ENCODE measurements around the gene MCAM.

Gene MCAM

DNA sequence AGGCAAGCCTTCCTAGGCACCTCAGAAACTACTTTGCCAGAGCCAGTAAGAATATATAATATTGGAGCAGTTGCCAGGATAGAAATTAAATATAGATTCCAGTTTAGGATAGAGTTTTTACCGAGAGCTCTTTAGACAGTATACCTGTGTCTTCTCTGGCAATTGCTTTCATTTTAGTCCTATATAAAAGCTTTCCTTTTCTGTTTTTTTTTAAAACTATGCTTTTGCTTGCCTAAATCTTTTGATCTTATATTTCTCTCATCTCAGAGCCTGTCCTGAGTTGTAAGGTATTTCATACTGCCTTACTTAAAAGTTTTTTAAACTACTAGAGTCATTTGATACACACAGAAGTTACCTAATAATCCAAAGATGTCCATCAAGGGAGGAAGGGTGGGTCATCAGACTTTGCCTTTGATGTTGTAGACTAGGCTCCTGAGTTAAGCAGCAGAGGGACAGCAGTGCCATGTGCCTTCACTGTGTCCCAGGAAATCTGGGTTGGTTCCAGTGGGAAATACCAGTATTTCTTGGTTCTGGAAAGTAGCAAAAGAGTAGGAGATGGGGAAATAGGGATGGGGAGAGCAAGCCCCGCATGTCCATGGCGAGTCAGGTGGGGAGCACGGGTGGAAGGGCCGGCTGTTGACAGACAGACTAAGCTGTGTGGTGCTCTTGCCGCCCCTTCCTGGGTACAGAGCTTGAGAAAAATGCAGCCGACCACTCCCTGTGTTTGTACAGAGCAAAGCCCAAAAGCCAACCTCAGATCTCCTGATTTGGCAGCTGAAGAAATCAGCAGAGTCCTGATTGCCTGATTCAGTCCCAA lies 11.2 kb downstream of the MCAM start:
- no peak for DNase-seq

DNA sequence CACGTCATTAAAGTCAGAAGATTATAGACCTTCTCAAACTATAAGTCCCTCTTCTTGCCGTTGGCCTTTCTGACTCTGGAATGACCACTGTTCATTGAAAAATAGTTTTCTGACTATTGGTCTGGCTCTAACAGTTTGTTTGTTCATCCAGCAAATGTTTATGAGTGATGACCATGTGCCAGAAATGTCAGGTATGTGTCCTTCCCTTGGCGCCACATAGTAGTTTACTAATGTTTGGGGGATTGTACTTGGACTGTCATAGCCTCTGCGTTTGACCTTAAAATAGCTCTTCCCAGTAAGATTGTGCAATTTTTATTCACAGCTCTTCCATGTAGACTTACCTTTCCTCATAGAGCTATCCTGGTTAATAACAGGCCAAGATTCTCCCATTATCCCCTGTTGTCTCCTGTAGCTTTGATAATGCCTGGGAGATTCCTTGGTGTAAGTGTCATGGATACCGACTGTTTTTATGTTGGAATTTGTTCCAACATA lies 13.7 kb downstream of the MCAM start:
- no peak for DNase-seq

DNA sequence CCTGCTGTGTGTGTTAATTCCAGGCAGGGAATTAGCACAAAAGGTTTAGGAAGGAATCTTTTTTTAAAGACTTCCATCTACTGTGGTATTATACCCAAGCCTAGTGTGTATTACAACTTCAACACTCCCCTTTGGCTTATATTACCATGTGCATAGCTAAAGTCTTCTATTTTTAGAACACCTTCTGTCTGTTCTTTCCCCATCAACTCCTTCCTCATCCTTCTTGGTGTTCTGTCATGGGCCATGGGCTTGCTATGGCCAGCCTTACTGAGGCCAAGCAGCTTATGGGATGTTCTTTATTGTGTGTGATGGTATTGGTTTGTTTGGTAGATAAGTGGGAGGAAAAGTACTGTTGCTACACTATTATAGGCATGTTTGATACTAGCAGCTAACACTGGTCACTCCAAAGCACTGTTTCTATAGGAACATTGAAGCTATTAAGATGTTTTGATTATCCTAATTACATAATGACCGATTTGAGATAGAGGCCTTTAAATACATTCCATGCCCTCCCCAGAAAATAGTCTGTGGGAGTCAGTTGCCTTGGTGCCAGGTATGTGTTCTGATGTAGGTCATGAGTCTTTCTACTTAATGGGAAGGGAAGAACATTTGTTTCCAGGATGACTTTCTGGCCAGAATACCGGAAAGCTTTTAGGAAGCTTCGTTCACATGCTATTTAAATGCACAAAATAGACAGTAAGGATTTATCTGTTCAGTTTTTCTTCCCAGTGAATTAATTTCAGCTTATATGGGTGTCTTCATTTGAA lies 16.5 kb downstream of the MCAM start:
- no peak for DNase-seq

DNA sequence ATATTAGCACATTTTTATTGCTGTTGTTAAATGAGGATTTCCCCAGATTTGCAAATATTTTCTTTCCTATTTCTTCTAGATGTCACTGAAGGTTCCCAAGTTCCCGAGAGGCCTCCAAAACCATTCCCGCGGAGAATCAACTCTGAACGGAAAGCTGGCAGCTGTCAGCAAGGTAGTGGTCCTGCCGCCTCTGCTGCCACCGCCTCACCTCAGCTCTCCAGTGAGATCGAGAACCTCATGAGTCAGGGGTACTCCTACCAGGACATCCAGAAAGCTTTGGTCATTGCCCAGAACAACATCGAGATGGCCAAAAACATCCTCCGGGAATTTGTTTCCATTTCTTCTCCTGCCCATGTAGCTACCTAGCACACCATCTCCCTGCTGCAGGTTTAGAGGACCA lies 17.5 kb downstream of the MCAM start:
- no peak for DNase-seq

DNA sequence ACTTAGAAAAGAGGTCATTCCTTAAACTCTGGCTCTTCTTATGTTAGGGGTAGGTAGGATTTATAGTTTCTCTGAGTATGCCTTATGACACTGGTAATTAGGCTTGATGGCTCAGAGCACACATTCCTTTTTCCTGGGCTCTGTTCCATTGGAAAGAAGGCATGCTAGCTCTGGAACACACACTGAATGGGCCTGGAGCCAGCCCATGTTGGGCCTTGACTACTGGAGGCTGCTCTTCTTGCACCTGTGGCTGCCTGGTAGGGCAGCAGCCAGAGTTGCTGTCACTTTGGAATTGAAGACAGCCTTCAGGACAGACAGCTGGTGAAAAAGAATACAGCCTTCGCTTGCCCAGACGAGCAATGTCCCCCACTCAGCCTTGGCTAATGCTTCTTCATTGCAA lies 18.2 kb downstream of the MCAM start:
- no peak for DNase-seq

DNA sequence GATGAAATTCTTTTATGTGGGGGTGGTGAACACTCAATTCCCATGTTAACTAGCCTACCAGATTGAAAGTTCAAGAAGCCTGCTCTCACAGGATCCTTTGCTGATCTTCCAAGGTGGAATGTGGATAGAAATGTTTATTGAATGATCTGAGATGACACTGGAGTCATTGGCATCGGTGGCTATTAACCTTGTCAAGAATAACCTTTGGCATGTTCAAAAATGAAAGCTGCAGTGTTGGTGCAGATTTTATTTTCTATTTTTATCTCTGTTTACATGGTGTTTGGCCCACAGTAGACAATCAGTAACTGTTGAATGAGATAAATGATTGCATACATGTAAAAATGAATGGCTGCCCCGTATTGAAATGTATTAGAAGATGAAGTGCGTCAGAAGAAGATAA lies 19.0 kb downstream of the MCAM start:
- DNase-seq = no peak

DNA sequence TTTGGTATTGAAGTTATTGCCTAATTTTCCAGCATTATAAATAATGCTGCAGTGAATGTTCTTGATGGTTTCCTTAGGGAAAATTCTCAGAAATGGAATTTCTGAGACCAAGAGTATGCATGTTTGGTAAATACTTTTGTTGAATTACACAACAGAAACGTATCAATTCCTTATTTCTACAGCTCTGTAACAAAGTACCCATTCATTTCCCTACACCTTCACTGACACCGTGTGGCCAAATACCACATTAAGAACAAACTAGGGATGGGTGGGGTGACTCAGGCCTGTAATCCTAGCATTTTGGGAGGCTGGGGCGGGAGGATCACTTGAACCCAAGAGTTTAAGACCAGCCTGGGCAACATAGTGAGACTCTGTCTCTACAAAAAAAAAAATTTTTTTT lies 21.8 kb downstream of the MCAM start:
- no peak for DNase-seq

DNA sequence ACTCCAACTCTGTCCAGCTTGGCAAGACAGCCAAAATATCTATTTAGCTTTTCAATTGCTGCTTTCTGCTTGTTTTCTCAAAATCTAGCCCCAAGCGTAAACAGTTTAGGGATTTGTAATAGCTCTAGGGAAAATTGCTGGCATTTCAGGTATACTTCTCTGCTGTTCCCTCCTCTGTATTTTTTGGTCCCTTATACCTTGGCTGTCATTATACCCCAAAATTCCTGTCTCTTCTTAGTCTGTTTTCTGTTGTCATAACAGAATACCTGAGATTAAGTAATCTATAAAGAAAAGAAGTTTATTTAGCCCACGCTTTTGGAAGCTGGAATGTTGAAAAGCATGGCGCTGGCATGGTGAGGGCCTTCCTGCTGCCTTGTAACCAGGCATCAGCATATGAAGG lies 23.5 kb downstream of the MCAM start:
- DNase-seq = no peak

DNA sequence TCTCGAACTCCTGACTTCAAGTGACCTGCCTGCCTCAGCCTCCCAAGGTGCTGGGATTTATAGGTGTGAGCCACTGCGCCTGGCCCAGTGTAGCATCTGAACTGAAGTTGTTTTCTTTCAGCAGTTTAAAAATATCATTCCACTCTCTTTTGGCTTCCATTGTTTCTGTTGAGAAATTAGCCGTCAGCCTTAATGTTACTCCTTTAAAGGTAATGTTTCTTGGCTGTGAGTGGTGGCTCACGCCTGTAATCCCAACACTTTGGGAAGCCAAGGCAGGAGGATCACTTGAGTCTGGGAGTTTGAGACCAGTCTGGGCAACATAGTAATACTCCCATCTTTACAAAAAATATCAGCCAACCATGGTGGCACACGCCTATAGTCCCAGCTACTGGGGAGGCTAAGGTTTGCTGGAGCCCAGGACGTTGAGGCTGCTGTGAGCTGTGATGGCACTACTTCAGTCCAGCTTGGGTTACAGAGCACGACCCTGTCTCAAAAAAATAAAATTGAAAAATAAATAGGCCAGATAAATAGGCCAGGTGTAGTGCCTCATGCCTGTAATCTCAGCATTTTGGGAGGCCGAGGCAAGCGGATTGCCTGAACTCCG lies 25.9 kb downstream of the MCAM start:
- no peak for DNase-seq

DNA sequence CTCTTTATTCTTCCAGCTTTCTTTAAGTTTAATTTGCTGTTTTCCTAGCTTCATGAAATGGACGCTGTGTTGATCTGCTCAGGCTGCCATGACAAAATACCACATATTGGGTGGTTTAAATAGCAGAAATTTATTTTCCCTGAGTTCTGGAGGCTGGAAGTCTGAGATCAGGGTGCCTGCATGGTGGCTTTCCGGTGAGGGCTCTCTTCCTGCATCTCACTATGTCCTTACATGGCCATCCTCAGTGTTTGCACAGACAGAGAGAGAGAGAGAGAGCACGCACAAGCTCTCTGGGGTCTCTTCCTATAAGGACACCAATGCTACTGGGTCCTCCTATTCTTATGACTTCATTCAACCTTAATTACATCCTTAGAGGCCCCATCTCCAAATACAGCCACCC lies 28.7 kb downstream of the MCAM start:
- no peak for DNase-seq

DNA sequence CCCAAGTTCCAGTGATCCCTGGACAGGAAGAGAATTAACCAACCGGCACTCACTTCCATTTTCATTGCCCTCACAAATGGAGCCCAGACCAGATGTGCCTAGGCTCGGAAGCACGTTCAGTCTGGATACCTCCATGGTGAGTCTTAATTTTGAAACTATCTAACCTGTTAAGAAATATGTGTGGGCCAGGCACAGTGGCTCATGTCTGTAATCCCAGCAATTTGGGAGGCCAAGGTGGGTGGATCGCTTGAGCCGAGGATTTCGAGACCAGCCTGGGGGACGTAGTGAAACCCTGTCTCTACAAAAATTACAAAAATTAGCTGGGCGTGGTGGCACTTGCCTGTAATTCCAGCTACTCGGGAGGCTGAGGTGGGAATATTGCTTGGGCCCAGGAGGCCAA lies 31.5 kb downstream of the MCAM start:
- no peak for DNase-seq

DNA sequence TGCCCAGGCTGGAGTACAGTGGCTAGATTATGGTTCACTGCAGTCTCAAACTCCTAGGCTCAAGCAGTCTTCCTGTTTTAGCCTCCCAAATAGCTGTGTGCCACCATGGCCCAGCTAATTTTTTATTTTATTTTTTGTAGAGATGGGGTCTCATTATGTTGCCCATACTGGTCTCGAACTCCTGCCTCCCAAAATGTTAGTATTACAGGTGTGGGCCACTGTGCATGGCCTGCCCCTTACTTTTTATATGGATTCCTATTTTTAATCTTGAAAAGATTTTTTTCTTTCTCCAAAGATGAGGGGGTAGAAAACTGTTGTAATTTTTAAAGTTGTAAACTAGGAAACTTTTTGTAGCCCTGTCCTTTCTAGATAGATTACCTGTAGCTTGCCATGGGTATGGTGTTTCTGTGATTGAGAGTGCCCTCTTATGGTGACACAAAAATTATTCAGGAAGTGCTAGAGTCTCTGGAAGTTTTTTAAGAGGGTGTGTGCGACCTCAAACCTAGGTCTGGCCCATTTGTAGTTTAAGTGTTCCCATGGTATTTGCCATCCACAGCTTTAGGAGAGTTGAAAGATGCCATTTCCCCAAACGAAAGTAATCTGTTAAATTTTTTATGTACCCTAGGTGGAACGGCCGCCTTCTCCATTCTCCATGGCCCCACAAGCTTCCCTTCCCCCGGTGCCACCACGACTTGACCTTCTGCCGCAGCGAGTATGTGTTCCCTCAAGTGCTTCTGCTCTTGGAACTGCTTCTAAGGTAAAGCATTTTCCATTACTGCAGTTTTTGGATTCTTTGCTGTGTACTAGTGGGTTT lies 32.4 kb downstream of the MCAM start:
- DNase-seq = no peak

DNA sequence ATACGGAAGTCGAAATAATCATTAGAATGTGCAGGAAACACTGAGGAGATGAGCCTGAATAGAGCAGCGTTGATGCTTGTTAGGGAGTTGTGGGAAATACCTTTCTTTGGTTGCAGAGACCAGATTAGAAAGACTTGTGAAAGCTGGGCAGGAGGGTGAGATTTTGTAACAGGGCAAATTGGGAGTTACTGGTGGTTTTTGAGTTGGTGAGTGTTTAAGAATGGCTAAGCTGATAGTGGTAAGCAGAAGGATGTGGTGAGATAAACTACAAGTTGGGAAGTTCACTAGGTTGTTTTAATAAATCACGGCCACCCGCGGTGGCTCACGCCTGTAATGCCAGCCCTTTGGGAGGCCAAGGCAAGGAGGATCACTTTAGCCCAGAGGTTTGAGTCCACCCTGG lies 34.4 kb downstream of the MCAM start:
- DNase-seq = no peak

DNA sequence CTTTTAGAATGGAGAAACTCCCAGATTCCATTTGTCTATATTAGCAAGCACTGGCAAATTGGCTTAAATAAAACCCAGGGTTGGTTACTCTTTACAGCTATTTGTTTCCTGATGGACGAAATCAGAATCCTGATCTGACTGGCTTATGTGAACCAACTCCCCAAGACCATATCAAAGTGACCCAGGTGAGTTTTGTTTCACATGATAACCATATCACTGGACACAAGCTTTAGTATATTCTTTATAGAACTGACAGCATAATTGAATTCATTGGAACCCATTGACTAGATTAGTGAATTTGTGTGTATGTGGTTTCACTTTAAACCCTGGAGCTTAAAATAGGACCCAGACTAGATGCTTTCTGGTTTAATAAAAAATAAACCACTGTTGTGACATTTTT lies 39.3 kb downstream of the MCAM start:
- DNase-seq = no peak

DNA sequence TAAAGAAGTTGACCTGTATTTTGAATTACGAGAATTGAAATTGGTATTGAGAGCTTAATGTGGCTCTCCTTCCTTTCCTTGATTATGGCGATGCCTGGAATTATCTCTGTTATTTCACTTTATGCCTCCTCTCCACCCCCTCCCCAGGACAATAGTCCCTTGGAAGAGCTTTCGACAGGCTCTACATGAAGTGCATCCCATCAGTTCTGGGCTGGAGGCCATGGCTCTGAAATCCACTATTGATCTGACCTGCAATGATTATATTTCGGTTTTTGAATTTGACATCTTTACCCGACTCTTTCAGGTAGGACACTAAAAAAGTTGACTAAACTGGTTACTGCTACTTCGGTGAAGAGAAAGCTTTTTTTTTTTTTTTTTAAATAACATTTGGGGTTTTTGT lies 43.2 kb downstream of the MCAM start:
- no peak for DNase-seq

DNA sequence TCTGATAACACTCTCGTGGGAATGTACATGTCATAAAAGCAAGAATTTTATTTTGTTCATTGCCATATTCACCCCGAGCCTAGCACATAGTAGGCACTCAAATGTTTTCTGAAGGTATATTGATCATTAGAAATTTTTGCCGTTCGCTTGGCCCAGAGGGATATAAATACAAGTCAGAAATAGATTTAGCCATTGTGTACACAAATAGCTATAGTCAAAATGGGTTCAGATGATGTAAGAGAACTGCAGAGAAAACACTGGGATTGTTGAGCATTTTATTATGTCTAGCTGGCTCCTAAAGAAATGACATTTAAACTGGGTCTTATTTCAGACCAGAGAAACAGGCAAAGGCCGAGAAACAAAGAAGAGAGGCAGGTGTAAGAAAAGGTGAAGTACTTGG lies 49.3 kb downstream of the MCAM start:
- no peak for DNase-seq

DNA sequence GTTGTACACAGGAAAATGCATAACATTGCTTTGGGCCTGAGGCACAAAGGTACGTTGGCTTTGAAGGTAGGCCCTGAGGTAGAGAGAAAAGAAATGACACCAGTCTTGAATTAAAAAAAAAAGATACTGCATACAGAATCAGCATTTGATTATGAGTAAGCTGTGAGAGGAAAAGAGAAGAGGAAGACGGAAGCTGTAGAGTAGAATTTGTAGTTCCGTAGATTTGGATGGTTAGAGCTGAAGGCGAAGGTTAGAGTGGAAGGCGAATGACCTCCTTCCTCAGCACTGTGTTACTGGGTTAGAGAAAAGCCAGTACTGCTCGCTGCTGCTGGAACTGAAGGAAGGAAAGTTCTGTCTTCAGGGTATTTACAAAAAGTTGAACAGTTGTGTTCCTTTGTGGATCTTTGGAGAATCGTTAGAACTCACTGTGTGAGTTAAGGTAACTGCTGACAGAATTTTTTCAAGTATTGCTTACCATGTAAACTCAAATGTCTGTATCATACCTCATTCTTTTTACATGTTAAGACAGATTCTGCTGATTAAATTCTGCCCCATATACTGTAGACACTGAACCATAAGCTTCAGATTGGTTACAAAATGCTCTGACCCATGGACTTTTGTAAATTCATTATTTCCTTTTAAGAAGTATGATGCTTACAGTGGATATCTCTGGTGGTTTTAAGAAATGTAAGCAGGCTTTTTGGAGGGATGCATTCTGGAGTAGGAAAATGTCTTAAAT lies 50.2 kb downstream of the MCAM start:
- DNase-seq = no peak

DNA sequence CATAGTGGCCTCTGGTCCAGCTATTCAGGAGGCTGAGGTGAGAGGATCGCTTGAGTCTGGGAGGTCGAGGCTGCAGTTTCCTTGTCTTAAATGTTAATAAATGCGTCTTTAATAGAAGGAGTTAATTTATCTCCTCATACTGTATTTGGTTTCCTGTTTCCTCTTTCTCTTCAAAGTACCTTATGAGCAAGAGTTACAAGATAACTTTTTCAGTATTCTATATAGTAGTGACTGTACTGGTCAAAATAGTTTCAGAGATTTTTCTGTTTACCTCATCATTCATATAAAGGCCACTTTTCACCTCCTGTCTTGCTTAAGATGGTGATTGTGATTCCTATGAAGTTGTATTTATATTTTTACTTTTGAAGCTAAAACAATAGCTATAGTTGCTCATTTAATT lies 50.9 kb downstream of the MCAM start:
- no peak for DNase-seq

DNA sequence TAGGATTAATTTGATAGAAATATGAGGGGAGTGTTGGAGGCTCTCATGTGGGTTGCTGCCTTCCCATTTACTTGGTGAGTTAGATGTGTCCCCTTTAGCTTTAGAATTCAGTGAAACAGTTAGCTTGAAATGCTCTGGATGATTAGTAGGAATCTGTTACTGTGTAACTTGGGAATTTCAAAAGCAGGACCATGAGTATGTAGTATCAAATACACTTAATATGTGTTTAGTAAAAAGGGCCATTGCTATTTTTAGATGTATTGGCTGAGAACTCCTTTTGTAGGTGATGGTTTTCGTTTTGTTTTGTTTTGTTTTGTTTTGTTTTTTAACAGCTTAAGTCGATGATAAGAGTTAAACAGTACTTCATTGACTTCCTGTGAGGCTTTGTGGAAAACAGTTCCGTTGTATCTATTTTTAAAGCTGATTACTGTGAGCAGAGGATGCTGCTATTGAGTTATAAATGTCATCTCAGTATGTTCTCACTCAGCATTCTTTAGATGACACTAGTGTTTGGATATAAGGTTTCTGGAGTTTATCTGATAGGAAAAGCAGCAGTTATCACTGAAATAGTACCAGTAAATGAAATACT lies 53.5 kb downstream of the MCAM start:
- no peak for DNase-seq

DNA sequence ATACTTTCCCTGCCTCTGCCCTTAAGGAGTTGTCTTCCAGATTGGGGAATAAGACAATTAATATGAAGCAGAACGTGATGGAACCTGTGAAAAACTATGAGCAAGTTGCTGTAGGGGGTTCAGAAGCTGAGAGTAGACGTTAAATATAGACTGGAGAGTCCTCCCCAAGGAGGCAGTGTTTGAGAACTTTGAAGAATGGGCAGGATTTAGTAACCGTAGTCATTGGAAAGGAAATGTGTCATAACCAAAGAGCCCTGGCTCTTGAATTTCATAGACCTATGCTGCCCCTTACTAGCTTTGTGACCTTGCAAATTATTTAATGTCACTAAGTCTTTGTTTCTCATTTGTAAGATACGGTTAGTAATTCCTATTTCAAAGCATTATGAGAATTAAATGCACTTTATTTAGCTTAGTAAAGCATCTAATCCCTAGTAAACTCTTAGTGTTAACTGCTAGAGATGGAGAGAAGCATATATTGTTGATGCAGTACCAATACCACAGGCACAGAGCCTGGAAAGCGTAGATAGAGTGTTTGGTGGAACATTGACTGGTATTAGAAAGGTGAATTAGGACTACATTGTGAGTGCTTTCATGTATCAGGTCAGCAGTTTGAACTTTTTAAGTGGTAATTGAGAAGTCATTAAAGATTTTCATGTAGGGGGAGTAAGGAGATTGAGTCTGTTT lies 54.1 kb downstream of the MCAM start:
- DNase-seq = no peak

DNA sequence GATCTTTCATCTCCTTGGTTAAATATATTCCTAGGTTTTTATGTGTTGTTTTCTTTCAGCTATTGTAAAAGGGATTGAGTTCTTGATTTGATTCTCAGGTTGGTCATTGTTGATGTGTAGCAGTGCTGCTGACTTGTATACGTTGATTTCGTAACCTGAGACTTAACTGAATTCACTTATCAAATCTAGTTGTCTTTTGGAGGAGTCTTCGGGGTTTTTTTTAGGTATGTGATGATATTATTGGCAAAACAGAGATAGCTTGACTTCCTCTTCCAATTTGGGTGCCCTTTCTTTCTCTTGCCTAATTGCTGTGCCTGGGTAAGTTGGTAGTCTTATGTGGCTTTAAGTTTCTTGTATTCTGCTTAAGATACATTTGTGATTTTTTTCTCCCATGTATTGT lies 57.9 kb downstream of the MCAM start:
- no peak for DNase-seq
